GM23248 (cell line): ENCODE measurements around the gene PRKX. TPM values are rescaled to one million over a fixed set of nuclear protein-coding genes. Genes with fewer than 3 reads are reported as not detected.
A peak's percentile ranks its signal among the peaks of the same experiment; 100 is the strongest.
"Not testable (repeated sequence)": the region's sequence is repeated elsewhere in the genome, so short reads cannot be mapped to it uniquely, and the experiment has no call there.

Experiments used
- DNase-seq: peaks from one replicate; pipeline ENCODE4 v3.0.0-alpha.2; 2015
- H2AFZ ChIP-seq: fragments of 200-600 bp; sonication (generic); 2 replicates; pipeline ENCODE4 v1.6.1; 2016; ENCODE audit warnings: antibody characterized with exemption
- H3F3A ChIP-seq: fragments of 200-600 bp; sonication (generic); 2 replicates; pipeline ENCODE4 v1.6.1; 2016; ENCODE audit warnings: mild to moderate bottlenecking, antibody characterized with exemption, mixed run types; ENCODE audit not compliant: insufficient read depth
- H3K27ac ChIP-seq: fragments of 200-600 bp; sonication (generic); 2 replicates; pipeline ENCODE4 v1.5.1; 2016; ENCODE audit warnings: mild to moderate bottlenecking
- H3K27me3 ChIP-seq: fragments of 200-600 bp; sonication (generic); replicated peaks from 2 replicates; pipeline ENCODE4 v1.6.1; 2016; ENCODE audit warnings: mild to moderate bottlenecking; ENCODE audit not compliant: insufficient read depth
- H3K36me3 ChIP-seq: fragments of 200-600 bp; sonication (generic); 2 replicates; pipeline ENCODE4 v1.6.1; 2016; ENCODE audit warnings: low read depth, mild to moderate bottlenecking
- H3K4me1 ChIP-seq: fragments of 200-600 bp; sonication (generic); 2 replicates; pipeline ENCODE4 v1.6.1; 2016; ENCODE audit warnings: mild to moderate bottlenecking; ENCODE audit not compliant: insufficient read depth
- H3K4me2 ChIP-seq: fragments of 200-600 bp; sonication (generic); one replicate; pipeline ENCODE4 v1.6.1; 2016; ENCODE audit warnings: mild to moderate bottlenecking; ENCODE audit not compliant: unreplicated experiment
- H3K4me3 ChIP-seq: fragments of 200-600 bp; sonication (generic); 2 replicates; pipeline ENCODE4 v1.5.1; 2016; ENCODE audit warnings: mild to moderate bottlenecking
- H3K79me2 ChIP-seq: fragments of 200-600 bp; sonication (generic); 2 replicates; pipeline ENCODE4 v1.6.1; 2016; ENCODE audit warnings: mild to moderate bottlenecking; ENCODE audit not compliant: insufficient read depth
- H3K9ac ChIP-seq: fragments of 200-600 bp; sonication (generic); 2 replicates; pipeline ENCODE4 v1.6.1; 2016; ENCODE audit warnings: mild to moderate bottlenecking
- H3K9me2 ChIP-seq: fragments of 200-600 bp; sonication (generic); 2 replicates; pipeline ENCODE4 v1.6.1; 2016; ENCODE audit warnings: mixed run types, mild to moderate bottlenecking, moderate library complexity; ENCODE audit not compliant: insufficient read depth
- H3K9me3 ChIP-seq: fragments of 200-600 bp; sonication (generic); one replicate; pipeline ENCODE4 v1.6.1; 2017; ENCODE audit warnings: low read depth
- H4K20me1 ChIP-seq: fragments of 200-600 bp; sonication (generic); 2 replicates; pipeline ENCODE4 v1.6.0; 2016; ENCODE audit not compliant: insufficient read depth
- EZH2 ChIP-seq: fragments of 200-600 bp; sonication (generic); IDR thresholded peaks from 2 replicates; pipeline ENCODE4 v1.6.1; 2018; ENCODE audit warnings: antibody characterized with exemption, mild to moderate bottlenecking; ENCODE audit not compliant: insufficient read depth, poor library complexity, severe bottlenecking
- EZH2phosphoT487 ChIP-seq: fragments of 200-600 bp; sonication (generic); IDR thresholded peaks from 2 replicates; pipeline ENCODE4 v1.6.1; 2018; ENCODE audit warnings: antibody characterized with exemption, moderate library complexity, mild to moderate bottlenecking, low read depth; ENCODE audit not compliant: insufficient read depth
- WGBS, 2 experiments: methylation state at CpG; one replicate each; pipeline ENCODE4 v1.1.6; 2015 to 2017; ENCODE audit warnings: low lambda C conversion rate in 2 of 2, low coverage in 1 of 2; ENCODE audit errors: missing lambda C conversion rate in 2 of 2; 5-methylcytosine and 5-hydroxymethylcytosine counted together
- in situ Hi-C: fragments of 300-500 bp; cut with MboI; formaldehyde crosslinking; loops from 2 replicates; pipeline ENCODE4 v1.15.0; 2020
- polyA plus RNA-seq: library from polyadenylated mRNA; unstranded; fragments of >200 nt; fragmentation: Nextera tagmentation; extraction: Ambion mirVana; gene quantifications from 2 replicates; pipeline ENCODE4 v1.2.1, GENCODE V29; 2016
- total RNA-seq: library from RNA; depleted of rRNA; stranded (reverse); fragments of >200 nt; shearing (Covaris generic); gene quantifications from 2 replicates; pipeline ENCODE4 v1.2.3, GENCODE V29; 2014

Gene PRKX
- total and polyA plus RNA-seq, 2 experiments from 2014 or later: 1.2 to 10.6 TPM

- DNase-seq, H2AFZ ChIP-seq, H3K27ac ChIP-seq, H3K36me3 ChIP-seq, H3K9me3 ChIP-seq, H3K9me2 ChIP-seq, H3K4me2 ChIP-seq, H4K20me1 ChIP-seq, H3K9ac ChIP-seq, H3K4me3 ChIP-seq, H3K79me2 ChIP-seq, H3F3A ChIP-seq, in situ Hi-C loops, H3K27me3 ChIP-seq, H3K4me1 ChIP-seq: not testable (repeated sequence)
- 97 to 98% methylated on average over 10 of the region's 10 CpGs for WGBS, 2 experiments
Measured at GRCh38 chrX:3701445-3701928, 12.0 kb downstream of the PRKX start.

DNA sequence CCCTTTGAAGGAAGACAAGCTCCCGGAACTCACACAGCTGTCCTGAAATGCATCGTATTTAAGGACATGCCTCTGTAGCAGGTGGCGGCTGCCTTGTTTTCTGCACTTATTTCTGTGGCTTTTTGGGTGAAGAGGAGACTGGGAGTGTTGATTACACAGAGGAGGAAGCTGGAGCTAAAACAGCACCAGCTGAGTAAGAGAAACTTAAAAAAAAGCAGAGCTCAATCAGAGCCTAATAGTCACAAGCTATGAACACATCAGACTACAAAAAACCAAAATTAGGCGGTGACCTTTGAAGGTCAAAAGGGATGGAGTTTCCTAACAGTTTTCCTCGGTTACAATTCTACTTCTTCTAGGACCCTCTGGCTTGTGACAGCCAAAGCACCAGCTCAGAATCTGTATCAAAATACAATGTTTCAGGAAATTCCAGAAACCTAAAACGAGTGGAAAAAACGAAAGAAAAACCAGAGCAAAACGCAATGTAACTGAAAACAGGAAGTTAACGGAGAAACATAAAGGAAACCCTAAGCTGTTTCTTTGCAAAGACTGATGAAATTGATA, 13.5 kb downstream of the PRKX start:
- Histone ChIP-seq H3K4me2 (peak overlapping the region; percentile 90), H3F3A (peaks cover 6% of the 10 kb centered on the region; the same call in 1 of the 2 replicates), H3K4me3 (peak overlapping the region; percentile 79), H4K20me1 (no peaks in the 10 kb centered on the region), H3K27me3 (no peaks in the 10 kb centered on the region), H2AFZ (peak overlapping the region; percentile 91), H3K4me1 (no peaks in the 10 kb centered on the region), H3K36me3 (no peaks in the 10 kb centered on the region), H3K9me3 (no peaks in the 10 kb centered on the region), H3K9me2 (no peaks in the 10 kb centered on the region), H3K79me2 (no peaks in the 10 kb centered on the region), H3K9ac (peak overlapping the region; percentile 78), H3K27ac (peak overlapping the region; percentile 52)
- in situ Hi-C loops: no loop called here
- peak; percentile 30 for DNase-seq
- WGBS, 2 experiments: 3 to 6% methylated on average over 9 of the region's 9 CpGs
- no peak for TF ChIP-seq EZH2phosphoT487
- TF ChIP-seq EZH2: no peak

DNA sequence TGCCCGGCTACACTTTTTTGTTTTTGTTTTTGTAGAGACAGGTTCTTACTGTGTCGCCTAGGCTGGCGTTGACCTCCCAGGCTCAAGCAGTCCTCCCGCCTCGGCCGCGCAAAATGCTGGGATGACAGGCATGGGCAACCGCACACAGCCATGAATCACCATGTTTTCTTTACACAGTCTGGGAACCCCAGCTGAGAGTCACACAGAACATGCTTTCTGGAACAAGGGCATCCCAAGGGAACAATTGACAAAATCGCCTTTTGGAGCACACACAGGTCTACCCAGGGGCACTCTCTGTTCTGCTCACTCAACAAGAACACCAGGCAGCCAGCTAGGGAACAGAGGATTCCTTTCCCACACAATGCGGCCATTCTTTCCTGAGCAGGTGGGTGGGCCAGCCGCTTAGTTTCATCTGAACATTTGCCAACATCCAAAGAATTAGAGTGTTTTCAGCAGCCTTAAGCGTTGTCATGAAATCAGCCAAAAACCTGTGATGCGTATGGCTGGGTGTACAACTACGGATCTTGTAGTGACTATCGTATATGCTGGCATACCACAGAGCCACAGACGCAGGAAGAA, 15.7 kb downstream of the PRKX start:
- Histone ChIP-seq H3K4me3 (no peak overlapping the region), H3F3A (peaks cover 6% of the 10 kb centered on the region; the same call in 1 of the 2 replicates), H3K9ac (no peak overlapping the region), H3K79me2 (no peaks in the 10 kb centered on the region), H3K27me3 (no peaks in the 10 kb centered on the region), H3K9me3 (no peaks in the 10 kb centered on the region), H3K4me1 (no peaks in the 10 kb centered on the region), H3K4me2 (peak overlapping the region; percentile 9), H3K36me3 (no peaks in the 10 kb centered on the region), H3K27ac (no peak overlapping the region), H2AFZ (no peak overlapping the region), H3K9me2 (no peaks in the 10 kb centered on the region), H4K20me1 (no peaks in the 10 kb centered on the region)
- peak; percentile 75 for DNase-seq
- in situ Hi-C loops: no loop called here
- 23 to 36% methylated on average over 10 to 16 of the region's 16 CpGs for WGBS, 2 experiments
- TF ChIP-seq EZH2phosphoT487 (no peak), EZH2 (no peak)

DNA sequence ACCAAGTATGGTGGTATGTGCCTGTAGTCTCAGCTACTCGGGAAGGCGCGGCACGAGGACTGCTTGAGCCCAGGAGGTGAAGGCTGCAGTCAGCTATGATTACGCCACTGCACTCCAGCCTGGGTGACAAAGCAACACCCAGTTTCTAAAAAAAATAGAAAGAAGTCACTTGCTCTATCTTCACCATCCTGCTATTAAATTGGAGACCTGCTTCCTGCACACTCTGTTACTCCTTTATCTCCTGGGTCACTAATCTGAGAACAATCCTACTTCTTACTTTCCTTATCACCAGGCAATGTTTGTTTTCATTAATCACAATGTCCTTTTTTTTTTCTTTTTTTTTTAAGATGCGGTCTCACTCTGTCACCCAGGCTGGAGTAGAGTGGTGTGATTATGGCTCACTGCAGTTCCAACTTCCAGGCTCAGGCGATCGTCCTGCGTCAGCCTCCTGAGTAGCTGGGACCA, 16.2 kb downstream of the PRKX start:
- Histone ChIP-seq H3K27ac (no peak overlapping the region), H3K27me3 (no peaks in the 10 kb centered on the region), H4K20me1 (no peaks in the 10 kb centered on the region), H3F3A (peaks cover 6% of the 10 kb centered on the region; the same call in 1 of the 2 replicates), H3K79me2 (no peaks in the 10 kb centered on the region), H3K36me3 (no peaks in the 10 kb centered on the region), H3K9ac (no peak overlapping the region), H2AFZ (no peak overlapping the region), H3K4me1 (no peaks in the 10 kb centered on the region), H3K9me2 (no peaks in the 10 kb centered on the region), H3K4me3 (no peak overlapping the region), H3K9me3 (no peaks in the 10 kb centered on the region), H3K4me2 (peak overlapping the region; percentile 9)
- DNase-seq: no peak
- in situ Hi-C loops: no loop called here
- WGBS, 2 experiments: 66 to 69% methylated on average over 9 of the region's 9 CpGs
- TF ChIP-seq EZH2phosphoT487: no peak
- TF ChIP-seq EZH2: no peak
